NOMO-1 treated with DMSO at 0.1 percent for 48 hours (cell line): ENCODE results near the gene AIPL1.
"Not testable (repeated sequence)": the region's sequence is repeated elsewhere in the genome, so short reads cannot be mapped to it uniquely, and the experiment has no call there.

ENCODE experiments used
- DNase-seq: peaks from one replicate; lab custom pipeline; 2025; ENCODE audit not compliant: unreplicated experiment; lab: John Stamatoyannopoulos, UW

Gene AIPL1, protein sequence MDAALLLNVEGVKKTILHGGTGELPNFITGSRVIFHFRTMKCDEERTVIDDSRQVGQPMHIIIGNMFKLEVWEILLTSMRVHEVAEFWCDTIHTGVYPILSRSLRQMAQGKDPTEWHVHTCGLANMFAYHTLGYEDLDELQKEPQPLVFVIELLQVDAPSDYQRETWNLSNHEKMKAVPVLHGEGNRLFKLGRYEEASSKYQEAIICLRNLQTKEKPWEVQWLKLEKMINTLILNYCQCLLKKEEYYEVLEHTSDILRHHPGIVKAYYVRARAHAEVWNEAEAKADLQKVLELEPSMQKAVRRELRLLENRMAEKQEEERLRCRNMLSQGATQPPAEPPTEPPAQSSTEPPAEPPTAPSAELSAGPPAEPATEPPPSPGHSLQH

GRCh38 chr17:6435051-6435450, at the start of gene AIPL1:
AIPL1 (minus strand) TSS chr17:6435121; CDS start chr17:6435104, 17 bp downstream.
- no peak for DNase-seq

- DNase-seq = no peak
Measured at GRCh38 chr17:6483507-6483906, 48.6 kb upstream of the AIPL1 start.

DNA sequence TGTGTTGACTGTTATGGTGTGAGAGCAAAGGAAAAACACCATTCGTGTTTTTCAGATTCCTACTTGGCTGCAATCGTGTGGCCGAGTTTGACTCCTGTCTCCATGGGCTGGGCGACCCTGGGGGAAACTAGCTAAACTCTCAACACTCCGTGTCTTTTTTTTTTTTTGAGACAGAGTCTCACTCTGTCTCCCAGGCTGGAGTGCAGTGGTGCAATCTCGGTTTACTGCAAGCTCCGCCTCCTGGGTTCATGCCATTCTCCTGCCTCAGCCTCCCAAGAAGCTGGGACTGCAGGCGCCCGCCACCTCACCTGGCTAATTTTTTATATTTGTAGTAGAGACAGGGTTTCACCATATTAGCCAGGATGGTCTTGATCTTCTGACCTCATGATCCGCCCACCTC, 47.9 kb upstream of the AIPL1 start:
- DNase-seq = not testable (repeated sequence)

- DNase-seq = no peak
Measured at GRCh38 chr17:6482105-6482455, 47.2 kb upstream of the AIPL1 start.

GRCh38 chr17:6480303-6480675, 45.4 kb upstream of the AIPL1 start:
- DNase-seq = no peak

- DNase-seq = no peak
Measured at GRCh38 chr17:6479622-6480302, 44.8 kb upstream of the AIPL1 start.

DNA sequence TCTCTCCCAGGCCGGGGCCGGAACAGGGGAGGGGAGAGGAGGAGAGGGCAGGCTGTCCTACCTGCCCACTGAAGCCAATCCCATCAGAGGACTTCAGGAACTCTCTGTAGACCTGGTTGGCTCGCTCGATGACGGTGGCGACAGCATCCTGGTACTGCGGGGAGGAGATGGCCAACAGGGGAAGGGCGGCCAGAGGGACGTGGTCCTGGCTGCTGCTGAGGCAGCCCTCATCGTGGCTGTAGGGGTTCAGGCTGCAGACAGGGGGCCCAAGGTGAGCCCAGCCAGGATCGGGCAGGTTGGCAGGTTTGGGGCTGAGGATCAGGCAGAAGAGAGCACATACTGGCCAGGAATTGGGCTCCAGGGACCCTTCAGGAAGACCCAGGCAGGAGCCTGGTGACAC, 43.6 kb upstream of the AIPL1 start:
- no peak for DNase-seq

DNA sequence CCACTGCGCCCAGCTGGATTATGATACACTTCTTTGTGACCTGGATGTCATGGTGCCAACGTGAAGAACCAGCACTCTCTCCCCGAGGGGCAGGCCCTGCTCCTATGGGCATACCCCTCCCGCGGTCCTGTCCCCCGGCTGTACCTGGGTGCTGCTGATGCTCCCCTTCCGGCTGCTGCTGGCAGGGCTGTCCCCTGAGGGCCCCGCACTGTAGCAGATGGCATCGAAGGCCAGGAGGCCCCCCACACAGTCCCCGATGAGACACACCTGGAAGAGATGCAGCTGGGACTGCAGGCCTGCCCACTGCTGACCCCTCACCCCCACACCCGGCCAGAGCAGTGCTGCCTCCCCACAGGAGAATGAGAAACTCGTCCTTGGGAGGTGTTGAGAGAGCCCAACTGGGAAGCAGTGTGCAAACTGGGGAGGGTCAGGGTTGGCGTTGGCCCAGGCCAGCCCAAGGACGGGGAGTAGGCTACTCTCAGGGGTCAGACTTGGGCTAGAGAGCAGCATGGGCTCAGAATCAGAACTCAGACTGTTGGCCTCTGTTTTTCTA, 43.0 kb upstream of the AIPL1 start:
- no peak for DNase-seq

GRCh38 chr17:6476810-6477179, 41.9 kb upstream of the AIPL1 start:
- no peak for DNase-seq

- no peak for DNase-seq
Measured at GRCh38 chr17:6476076-6476809, 41.3 kb upstream of the AIPL1 start.

DNA sequence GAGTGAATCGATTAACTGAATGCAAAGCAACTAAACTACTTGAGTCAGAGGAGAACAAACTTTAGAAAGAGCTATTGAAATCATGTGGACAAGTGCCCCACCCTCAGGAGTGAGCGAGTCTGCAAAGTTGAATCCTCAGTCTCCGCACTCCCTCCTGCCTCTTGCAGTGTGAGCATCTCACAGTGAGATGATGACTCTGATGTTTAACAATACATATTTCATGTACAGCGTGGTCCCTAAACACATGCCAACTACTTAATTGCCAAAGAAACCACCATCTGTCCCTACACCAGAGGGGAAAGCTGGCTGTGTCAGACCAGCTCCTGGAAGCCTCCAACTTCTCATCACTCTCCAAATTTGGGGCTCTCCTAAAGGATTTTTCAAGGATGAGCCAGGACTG, 40.5 kb upstream of the AIPL1 start:
- no peak for DNase-seq

GRCh38 chr17:6474906-6475305, 40.0 kb upstream of the AIPL1 start:
- DNase-seq = no peak

- DNase-seq = no peak
Measured at GRCh38 chr17:6474376-6474775, 39.5 kb upstream of the AIPL1 start.

- DNase-seq = peak; percentile 36
Measured at GRCh38 chr17:6473128-6473767, 38.3 kb upstream of the AIPL1 start.

GRCh38 chr17:6472517-6472916, 37.6 kb upstream of the AIPL1 start:
- DNase-seq = no peak

DNA sequence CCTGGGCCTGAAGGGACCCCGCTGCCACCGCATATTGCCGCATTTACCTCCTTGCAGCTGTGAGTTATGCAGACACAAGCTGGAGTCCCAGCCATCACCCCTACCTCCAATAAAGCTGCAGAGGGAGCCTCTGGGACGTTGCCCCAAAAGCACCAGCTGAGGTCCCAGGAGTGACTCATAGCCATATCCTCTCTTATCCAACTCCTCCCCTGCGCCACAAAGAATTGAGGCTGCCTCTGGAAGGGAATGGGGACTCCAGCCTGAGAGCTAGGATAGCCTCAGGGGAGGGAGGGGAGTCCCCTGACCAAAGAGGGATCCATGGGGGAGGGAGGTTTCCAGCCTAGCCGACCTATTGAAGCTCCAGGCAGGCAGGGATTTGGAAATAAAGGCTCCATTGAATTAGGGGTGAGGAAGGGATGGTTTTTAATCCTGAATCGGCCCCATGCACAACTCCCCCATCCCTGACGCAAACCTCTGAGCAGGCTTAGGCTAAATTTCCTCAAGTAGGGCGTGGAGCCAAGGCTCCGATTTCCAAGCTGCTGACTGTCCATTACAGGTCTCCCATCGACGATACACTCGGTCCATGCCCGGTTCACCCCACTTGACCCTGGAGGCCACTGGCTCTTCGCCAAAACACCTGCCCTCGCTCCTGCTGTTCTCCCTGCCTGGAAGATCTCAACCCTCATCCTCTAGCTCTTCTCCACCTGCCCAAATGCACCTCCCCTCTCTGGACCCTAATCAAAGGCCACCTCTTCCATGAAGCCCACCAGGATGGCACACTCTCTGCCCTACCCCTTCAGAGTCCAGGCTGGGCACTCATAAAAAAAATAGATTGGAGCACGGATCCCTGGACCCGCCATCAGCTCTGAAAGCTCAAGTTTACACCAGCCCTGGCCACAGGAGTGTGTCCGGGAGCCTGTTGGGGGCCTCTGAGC, 36.9 kb upstream of the AIPL1 start:
- no peak for DNase-seq

DNA sequence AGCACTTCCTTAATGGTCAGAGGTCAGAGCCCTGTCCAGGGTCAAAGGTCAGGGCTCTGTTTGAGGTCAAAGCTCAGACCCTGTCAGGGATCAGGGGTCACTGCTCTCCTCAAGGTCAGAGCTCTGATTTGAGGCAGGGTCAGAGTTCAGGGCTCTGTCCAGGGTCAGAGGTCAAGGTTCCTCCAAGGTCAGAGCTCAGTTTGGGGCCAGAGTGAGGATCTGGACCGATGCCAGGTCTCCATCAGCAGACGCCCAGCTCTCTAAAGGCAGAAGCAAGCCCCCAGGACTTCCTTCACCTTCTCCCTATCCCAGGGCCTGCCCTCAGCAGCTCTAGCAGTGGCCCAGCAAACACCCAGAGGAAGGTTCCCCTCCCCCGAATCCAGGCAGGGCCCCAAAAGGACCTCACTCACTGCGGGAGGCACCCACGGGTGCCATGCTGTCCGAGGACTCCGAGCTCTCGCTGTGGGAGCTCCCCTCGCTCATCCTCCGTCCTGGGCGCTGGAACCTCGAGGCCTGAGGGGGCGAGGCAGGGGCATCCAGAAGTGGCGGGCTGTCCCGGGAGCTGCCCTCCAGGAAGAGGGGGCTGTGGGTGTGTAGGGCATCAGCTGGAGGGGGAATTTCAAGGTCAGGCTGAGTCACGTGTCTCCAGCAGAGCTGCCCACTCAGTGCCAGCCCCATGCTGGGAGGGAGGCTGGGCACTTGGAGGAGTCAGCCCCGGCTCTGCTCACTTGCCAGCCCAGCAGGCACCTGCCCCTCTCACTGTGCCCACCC, 36.0 kb upstream of the AIPL1 start:
- no peak for DNase-seq

DNA sequence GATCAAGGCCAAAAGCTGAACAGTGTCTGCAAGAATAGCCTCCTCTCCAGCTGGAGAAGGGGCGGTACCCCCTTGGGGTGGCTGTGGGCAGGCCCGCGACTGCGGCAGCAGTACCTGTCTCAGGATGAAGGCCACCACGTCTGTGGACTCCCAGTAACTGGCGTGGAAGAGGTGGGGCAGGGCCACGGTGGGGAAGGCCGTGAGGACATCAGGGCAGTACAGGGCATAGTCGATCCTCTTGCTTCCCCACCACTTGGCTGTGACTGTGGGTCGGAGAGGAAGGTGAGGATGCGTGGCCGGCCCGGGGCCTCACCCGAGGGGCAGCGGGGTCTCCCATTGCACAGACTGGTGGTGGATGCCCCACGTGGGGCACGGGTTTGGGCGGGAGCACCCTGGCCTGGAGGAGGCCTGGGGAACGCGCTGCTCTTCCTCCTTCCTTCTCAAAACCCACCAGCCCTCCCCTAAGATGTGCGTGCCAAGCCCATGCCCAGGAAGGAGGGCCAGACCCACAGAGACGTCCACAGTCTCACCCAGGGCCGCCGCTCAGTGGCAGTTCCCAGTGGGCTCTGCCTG, 35.3 kb upstream of the AIPL1 start:
- no peak for DNase-seq
